Measurements from ENCODE around the gene C6orf52. TPM values are rescaled to one million over a fixed set of nuclear protein-coding genes. Genes with fewer than 3 reads are reported as not detected.
A peak's percentile ranks its signal among the peaks of the same experiment; 100 is the strongest.

C6orf52 gene
- total and polyA plus RNA-seq, 12 donors = 0.59 to 1.6 (median 0.86) TPM; not detected in 3

- no peak for ATAC-seq
- WGBS, 2 donors = 89 to 90% methylated on average over 5 of the region's 5 CpGs
- Histone ChIP-seq H3K27me3 (no peaks in the 10 kb centered on the region), H3K36me3 (peaks cover 0 to 59% (median 8%) of the 10 kb centered on the region in 9 donors), H3K4me1 (peaks cover 0 to 11% (median 4%) of the 10 kb centered on the region in 9 donors), H3K27ac (peak overlapping the region in 1 of 10 donors; percentile 17), H3K4me3 (no peak overlapping the region), H3K9me3 (peaks cover 0 to 4% (median 0%) of the 10 kb centered on the region in 11 donors)
- no peak for TF ChIP-seq CTCF (IDR thresholded peaks at IDR 0.05)
- intact Hi-C loops (cut with DNase I) = loop anchor here in 2 of 10 donors (10.0 kb wide), 2 partner anchors 100 to 110 kb away; partner anchors contain the start of gene GCNT2 (in 1 of the 2)
- no peak for DNase-seq
These were observed 69.6 kb downstream of the C6orf52 start for GRCh38 chr6:10624836-10625235.

GRCh38 chr6:10621847-10622246 is 72.6 kb downstream of the C6orf52 start:
- TF ChIP-seq CTCF (IDR thresholded peaks at IDR 0.05) = no peak
- Histone ChIP-seq H3K9me3 (peaks cover 0 to 4% (median 0%) of the 10 kb centered on the region in 11 donors), H3K4me3 (no peak overlapping the region), H3K4me1 (peaks cover 0 to 14% (median 4%) of the 10 kb centered on the region in 9 donors), H3K27me3 (no peaks in the 10 kb centered on the region), H3K36me3 (peaks cover 0 to 47% (median 8%) of the 10 kb centered on the region in 9 donors), H3K27ac (peak overlapping the region in 6 of 10 donors; percentile 23 to 61 (median 46))
- intact Hi-C loops (cut with DNase I) = loop anchor here in 2 of 10 donors (10.0 kb wide), 2 partner anchors 97 to 107 kb away; partner anchors contain the start of gene GCNT2 (in 1 of the 2)
- DNase-seq (no peak), ATAC-seq (no peak)
- 88 to 92% methylated on average over 4 of the region's 4 CpGs for WGBS, 2 donors

Other genes starting within 250 kb of the C6orf52 start
- gene GCNT2, start 173.3 kb downstream of the C6orf52 start, total RNA-seq = 10 to 100 TPM; 22.2 to 67.9 (median 48.6) TPM
- 10 to 100 TPM in 1 of 2 donors, 1 to 10 TPM in 1; 5.1 to 13.5 TPM for gene GCNT2, start 173.3 kb downstream of the C6orf52 start, polyA plus RNA-seq
- gene PAK1IP1, start 356 bp upstream of the C6orf52 start, total RNA-seq = 10 to 100 TPM in 2 of 10 donors, 1 to 10 TPM in 8; 5.8 to 13.5 (median 8.4) TPM
- gene PAK1IP1, start 356 bp upstream of the C6orf52 start, polyA plus RNA-seq = 10 to 100 TPM in 1 of 2 donors, 1 to 10 TPM in 1; 6.1 to 15.7 TPM
- 100 to 1,000 TPM; 105 to 133 (median 116) TPM for gene TMEM14C, start 28.5 kb upstream of the C6orf52 start, total RNA-seq
- gene TMEM14C, start 28.5 kb upstream of the C6orf52 start, polyA plus RNA-seq = 100 to 1,000 TPM; 114 to 116 TPM
- 100 to 1,000 TPM in 9 of 10 donors, 10 to 100 TPM in 1; 93.5 to 116 (median 108) TPM for gene TMEM14B, start 53.2 kb upstream of the C6orf52 start, total RNA-seq
- 10 to 100 TPM; 64.5 to 71.2 TPM for gene TMEM14B, start 53.2 kb upstream of the C6orf52 start, polyA plus RNA-seq
- under 1 TPM in 7 of 10 donors, not detected in 3; 0.07 to 0.25 (median 0.13) TPM for gene MAK, start 143.9 kb upstream of the C6orf52 start, total RNA-seq
- gene MAK, start 143.9 kb upstream of the C6orf52 start, polyA plus RNA-seq = under 1 TPM in 1 of 2 donors, not detected in 1; 0.01 TPM
- gene GCM2, start 187.4 kb upstream of the C6orf52 start, total RNA-seq = not detected
- not detected for gene GCM2, start 187.4 kb upstream of the C6orf52 start, polyA plus RNA-seq
- 1 to 10 TPM in 1 of 10 donors, under 1 TPM in 9; 0.11 to 2.4 (median 0.37) TPM for gene SYCP2L, start 192.4 kb upstream of the C6orf52 start, total RNA-seq
- gene SYCP2L, start 192.4 kb upstream of the C6orf52 start, polyA plus RNA-seq = 1 to 10 TPM in 1 of 2 donors, under 1 TPM in 1; 0.13 to 1.9 TPM